T follicular helper cell (primary cell): ENCODE measurements around the gene PAPLN.

Experiments
- DNase-seq: peaks from one replicate; pipeline ENCODE4 v3.0.0-alpha.2; 2020; ENCODE audit warnings: low read depth

The PAPLN gene

GRCh38 chr14:73261075-73261474 lies 23.8 kb downstream of the PAPLN start:
- no peak for DNase-seq

DNA sequence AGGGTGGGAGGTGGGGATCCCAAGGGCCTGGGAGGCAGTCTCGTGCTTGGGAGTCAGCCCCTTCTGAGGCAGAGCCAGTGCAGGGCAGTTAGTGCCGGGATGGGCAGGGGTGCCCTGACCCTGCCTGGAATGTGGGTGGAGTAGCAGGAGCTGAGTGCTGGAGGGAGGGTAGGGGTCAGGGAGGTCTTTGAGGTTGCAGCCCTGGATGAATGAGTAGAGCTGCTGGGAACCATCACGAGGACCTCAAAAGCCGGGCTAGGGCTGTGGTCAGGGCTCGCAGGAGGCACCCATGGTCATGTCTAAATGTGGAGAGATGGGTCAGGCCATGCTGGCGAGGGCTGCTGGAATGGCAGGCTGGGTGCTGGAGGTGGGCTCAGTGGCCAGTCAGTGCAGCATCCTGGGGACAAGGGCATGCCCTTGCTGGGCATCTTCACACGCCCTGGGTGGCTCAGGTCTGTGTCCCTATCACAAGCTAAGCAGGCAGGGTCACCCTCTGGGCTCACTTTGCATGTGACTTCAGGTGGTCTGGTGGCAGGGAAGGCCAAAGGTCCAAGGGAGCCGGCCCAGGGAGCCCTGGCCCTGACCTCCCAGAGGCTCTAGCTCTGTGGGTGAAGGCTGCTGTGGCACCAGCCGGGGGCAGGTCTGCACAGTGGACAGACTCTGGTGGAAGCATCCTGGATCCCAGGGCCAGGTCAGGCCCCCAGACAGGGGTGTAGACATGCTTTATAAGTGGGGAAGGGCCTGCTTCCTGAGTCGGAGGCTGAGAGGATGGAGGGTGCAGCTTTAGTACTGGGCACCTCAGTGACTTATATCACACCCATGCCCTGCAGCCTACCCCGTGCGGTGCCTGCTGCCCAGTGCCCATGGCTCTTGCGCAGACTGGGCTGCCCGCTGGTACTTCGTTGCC lies 24.5 kb downstream of the PAPLN start:
- no peak for DNase-seq

DNA sequence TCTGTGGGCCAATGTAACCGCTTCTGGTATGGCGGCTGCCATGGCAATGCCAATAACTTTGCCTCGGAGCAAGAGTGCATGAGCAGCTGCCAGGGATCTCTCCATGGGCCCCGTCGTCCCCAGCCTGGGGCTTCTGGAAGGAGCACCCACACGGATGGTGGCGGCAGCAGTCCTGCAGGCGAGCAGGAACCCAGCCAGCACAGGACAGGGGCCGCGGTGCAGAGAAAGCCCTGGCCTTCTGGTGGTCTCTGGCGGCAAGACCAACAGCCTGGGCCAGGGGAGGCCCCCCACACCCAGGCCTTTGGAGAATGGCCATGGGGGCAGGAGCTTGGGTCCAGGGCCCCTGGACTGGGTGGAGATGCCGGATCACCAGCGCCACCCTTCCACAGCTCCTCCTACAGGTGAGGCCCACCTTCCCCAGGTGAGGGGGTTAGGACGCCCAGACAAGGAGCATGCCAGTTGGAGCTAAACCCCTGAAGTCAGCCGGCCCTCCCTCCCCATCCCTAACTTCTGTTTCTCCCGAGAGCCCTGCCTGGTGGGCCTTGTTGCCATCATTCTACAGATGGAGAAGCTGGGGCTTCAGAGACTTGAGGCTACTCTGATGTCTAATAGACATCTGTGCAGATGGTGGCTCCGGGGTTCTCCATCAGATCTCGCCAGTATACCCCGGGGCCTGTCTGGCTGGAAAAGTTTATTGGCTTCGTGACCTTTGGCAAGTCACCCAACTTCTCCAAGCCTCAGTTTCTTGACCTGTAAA lies 25.3 kb downstream of the PAPLN start:
- no peak for DNase-seq

GRCh38 chr14:73263606-73264005 lies 26.3 kb downstream of the PAPLN start:
- DNase-seq: no peak

DNA sequence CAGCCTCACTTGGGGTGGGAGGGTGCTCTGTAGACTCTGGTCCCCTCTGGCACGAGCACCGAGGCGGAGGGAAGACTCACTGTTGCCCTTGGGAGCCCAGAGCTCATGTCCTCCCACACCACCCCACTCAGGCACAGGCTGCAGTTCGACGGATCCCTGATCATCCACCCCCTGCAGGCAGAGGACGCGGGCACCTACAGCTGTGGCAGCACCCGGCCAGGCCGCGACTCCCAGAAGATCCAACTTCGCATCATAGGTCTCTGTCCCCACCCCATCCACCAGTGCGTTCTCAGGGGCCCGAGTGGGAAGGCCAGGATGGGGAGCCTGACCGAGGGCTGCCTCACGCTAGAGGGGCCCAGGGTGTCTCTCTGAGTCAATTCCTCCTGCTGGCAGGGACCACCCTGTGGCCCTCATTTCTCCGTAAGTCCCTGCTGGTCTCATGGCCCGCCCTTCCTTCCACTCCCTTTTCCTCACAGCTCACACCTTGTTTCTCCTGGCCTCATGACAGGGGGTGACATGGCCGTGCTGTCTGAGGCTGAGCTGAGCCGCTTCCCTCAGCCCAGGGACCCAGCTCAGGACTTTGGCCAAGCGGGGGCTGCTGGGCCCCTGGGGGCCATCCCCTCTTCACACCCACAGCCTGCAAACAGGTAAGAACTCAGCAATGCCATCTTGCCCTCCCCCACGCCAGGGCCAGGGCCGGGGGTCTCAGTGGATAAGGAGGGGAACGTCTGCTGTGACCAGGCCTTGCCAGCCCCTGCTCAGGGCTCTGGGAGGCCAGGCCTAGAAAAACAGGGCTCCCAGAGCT lies 27.0 kb downstream of the PAPLN start:
- DNase-seq: no peak

GRCh38 chr14:73264885-73265720 lies 27.8 kb downstream of the PAPLN start:
- no peak for DNase-seq

GRCh38 chr14:73265721-73266046 lies 28.4 kb downstream of the PAPLN start:
- no peak for DNase-seq

GRCh38 chr14:73266317-73266716 lies 29.0 kb downstream of the PAPLN start:
- no peak for DNase-seq

- no peak for DNase-seq
Measured at GRCh38 chr14:73267474-73267873, 30.2 kb downstream of the PAPLN start.

GRCh38 chr14:73269729-73270531 lies 32.6 kb downstream of the PAPLN start:
- DNase-seq: no peak

DNA sequence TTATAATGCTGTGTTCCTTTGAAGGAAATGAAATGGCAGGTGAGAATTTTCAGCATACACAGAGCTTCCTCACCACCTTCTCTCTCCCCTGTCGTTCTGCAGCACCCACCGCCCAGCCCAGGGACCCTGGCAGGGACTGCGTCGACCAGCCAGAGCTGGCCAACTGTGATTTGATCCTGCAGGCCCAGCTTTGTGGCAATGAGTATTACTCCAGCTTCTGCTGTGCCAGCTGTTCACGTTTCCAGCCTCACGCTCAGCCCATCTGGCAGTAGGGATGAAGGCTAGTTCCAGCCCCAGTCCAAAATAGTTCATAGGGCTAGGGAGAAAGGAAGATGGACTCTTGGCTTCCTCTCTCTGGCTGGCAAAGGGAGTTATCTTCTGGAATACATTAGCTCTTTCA lies 35.1 kb downstream of the PAPLN start:
- no peak for DNase-seq

GRCh38 chr14:73273799-73274198 lies 36.5 kb downstream of the PAPLN start:
- no peak for DNase-seq

GRCh38 chr14:73276836-73277235 lies 39.5 kb downstream of the PAPLN start:
- no peak for DNase-seq

GRCh38 chr14:73277376-73277775 lies 40.1 kb downstream of the PAPLN start:
- no peak for DNase-seq

- no peak for DNase-seq
Measured at GRCh38 chr14:73280903-73281302, 43.6 kb downstream of the PAPLN start.

GRCh38 chr14:73283608-73284379 lies 46.5 kb downstream of the PAPLN start:
- DNase-seq: no peak

- DNase-seq: no peak
Measured at GRCh38 chr14:73285979-73286378, 48.7 kb downstream of the PAPLN start.

DNA sequence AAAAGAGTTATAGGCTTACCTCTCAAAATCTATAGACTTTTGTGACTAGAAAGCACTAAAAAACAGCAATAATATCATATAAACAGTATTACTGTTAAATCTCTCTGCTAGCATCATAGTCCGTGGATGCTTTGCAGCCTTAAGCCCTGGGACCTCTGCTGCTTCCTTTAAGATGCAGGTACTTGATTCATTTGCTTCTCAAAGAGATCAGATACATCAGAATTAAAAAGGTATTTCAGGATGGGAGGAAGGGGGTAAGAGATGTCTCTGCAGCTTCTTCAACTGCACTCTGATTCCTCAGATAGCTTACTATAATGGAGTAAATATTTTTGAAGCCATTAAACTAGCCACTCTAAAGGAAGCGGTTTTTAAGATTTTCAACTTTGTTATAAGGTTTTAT lies 49.3 kb downstream of the PAPLN start:
- DNase-seq: no peak

GRCh38 chr14:73287071-73287470 lies 49.8 kb downstream of the PAPLN start:
- DNase-seq: no peak

GRCh38 chr14:73289308-73289707 lies 52.0 kb downstream of the PAPLN start:
- DNase-seq: no peak
